K562 (cell line): ENCODE results near the gene LRMDA. TPM values are rescaled to one million over a fixed set of nuclear protein-coding genes. Genes with fewer than 3 reads are reported as not detected.

ENCODE experiments used
- ADNP ChIP-seq: fragments of 200-800 bp; sonication (Bioruptor generic); IDR thresholded peaks from 2 replicates; pipeline ENCODE4 v1.6.1; 2016; ENCODE audit warnings: missing genetic modification characterization, missing compliant biosample characterization
- ARNT ChIP-seq, 2 experiments: fragments of 450-650 bp; IDR thresholded peaks; 2 replicates each; pipeline ENCODE4 v1.6.1; 2016; ENCODE audit warnings: mild to moderate bottlenecking in 1 of 2
- CHD1 ChIP-seq: fragments of 200-600 bp; sonication (generic); IDR thresholded peaks from one replicate; pipeline ENCODE4 v1.6.1; 2012; ENCODE audit warnings: mild to moderate bottlenecking, moderate library complexity, low read length, inconsistent platforms
- DMBX1 ChIP-seq: fragments of 250-450 bp; sonication (Bioruptor Pico); IDR thresholded peaks from 2 replicates; pipeline ENCODE4 v1.8.0; 2022; ENCODE audit warnings: inconsistent platforms, mild to moderate bottlenecking, moderate library complexity, borderline replicate concordance
- ETS1 ChIP-seq: conservative IDR thresholded peaks from 2 replicates; pipeline ENCODE4 v1.6.1; 2011; ENCODE audit warnings: low read depth, mild to moderate bottlenecking, low read length; ENCODE audit not compliant: control insufficient read depth
- EZH2 ChIP-seq: IDR thresholded peaks from 2 replicates; pipeline ENCODE4 v1.6.1; 2012; ENCODE audit warnings: low read depth, mild to moderate bottlenecking, inconsistent platforms, low read length, borderline replicate concordance
- HEY1 ChIP-seq: fragments of 250-450 bp; sonication (Bioruptor Pico); IDR thresholded peaks from 2 replicates; pipeline ENCODE4 v1.5.0; 2020; ENCODE audit warnings: mild to moderate bottlenecking, moderate library complexity, borderline replicate concordance
- LARP7 ChIP-seq: fragments of 450-650 bp; IDR thresholded peaks from 2 replicates; pipeline ENCODE4 v1.6.1; 2016
- NBN ChIP-seq: fragments of 450-650 bp; IDR thresholded peaks from 2 replicates; pipeline ENCODE4 v1.6.1; 2016; ENCODE audit warnings: low read depth, mild to moderate bottlenecking
- PURB ChIP-seq: sonication (generic); formaldehyde crosslinking; IDR thresholded peaks from 2 replicates; pipeline ENCODE4 v1.9.0; 2021; ENCODE audit warnings: low read depth, mild to moderate bottlenecking, missing genetic modification reagents
- RB1 ChIP-seq: fragments of 450-650 bp; IDR thresholded peaks from 2 replicates; pipeline ENCODE4 v1.6.1; 2017; ENCODE audit warnings: low read depth, mild to moderate bottlenecking
- STAT6 ChIP-seq: sonication (generic); formaldehyde crosslinking; IDR thresholded peaks from 2 replicates; pipeline ENCODE4 v1.8.1; 2023; ENCODE audit warnings: mild to moderate bottlenecking, missing genetic modification reagents
- TAF1 ChIP-seq: IDR thresholded peaks from 2 replicates; pipeline ENCODE4 v1.6.1; 2011; ENCODE audit warnings: mild to moderate bottlenecking, low read length, moderate library complexity; ENCODE audit not compliant: insufficient read depth, control insufficient read depth, severe bottlenecking; ENCODE audit errors: extremely low read depth
- TSC22D4 ChIP-seq: fragments of 450-650 bp; IDR thresholded peaks from 2 replicates; pipeline ENCODE4 v1.6.1; 2016; ENCODE audit warnings: missing genetic modification characterization, missing biosample characterization, control low read depth
- ZBTB11 ChIP-seq, 3 experiments: fragments of 200-800 bp in 1 of 3; fragments of 250-450 bp in 1 of 3; fragments of 450-650 bp in 1 of 3; sonication (Bioruptor Pico) in 1 of 3; sonication (Bioruptor generic) in 1 of 3; formaldehyde crosslinking in 1 of 3; IDR thresholded peaks; 2 replicates each; pipeline versions ENCODE4 v1.6.1 to v1.8.0; 2016 to 2022; ENCODE audit warnings: mild to moderate bottlenecking in 2 of 3, missing genetic modification characterization in 2 of 3, missing compliant biosample characterization in 1 of 3, moderate library complexity in 1 of 3
- ZBTB9 ChIP-seq: fragments of 450-650 bp; formaldehyde crosslinking; IDR thresholded peaks from 2 replicates; pipeline ENCODE4 v1.4.0; 2020; ENCODE audit warnings: mild to moderate bottlenecking, moderate library complexity
- ZNF444 ChIP-seq: fragments of 250-450 bp; sonication (Bioruptor Pico); IDR thresholded peaks from 2 replicates; pipeline ENCODE4 v1.4.0; 2020; ENCODE audit warnings: mild to moderate bottlenecking, moderate library complexity
- ZNF764 ChIP-seq: fragments of 250-450 bp; sonication (Bioruptor Pico); IDR thresholded peaks from 2 replicates; pipeline ENCODE4 v1.4.0; 2020; ENCODE audit warnings: low read depth, mild to moderate bottlenecking, moderate library complexity
- polyA plus RNA-seq, 8 experiments: library from polyadenylated mRNA; depleted of rRNA in 4 of 8; stranded (reverse) in 5 of 8; unstranded in 3 of 8; fragments of >200 nt; fragmentation: Nextera tagmentation in 2 of 8; fragmentation: Illumina TruSeq in 1 of 8; extraction: Ambion mirVana in 2 of 8; extraction: Trizol in 1 of 8; gene quantifications; 2 replicates each; pipeline versions ENCODE4 v1.2.1 to v1.2.3, GENCODE V29; 2011 to 2014; ENCODE audit warnings: inconsistent platforms in 1 of 8, missing spikeins in 1 of 8
- total RNA-seq, 7 experiments: library from RNA; depleted of rRNA in 6 of 7; stranded (reverse); fragments of >200 nt in 6 of 7; fragmentation: Illumina TruSeq in 2 of 7; extraction: Trizol in 2 of 7; gene quantifications; 2 replicates each; pipeline versions ENCODE4 v1.2.1 to v1.2.3, GENCODE V29; 2011 to 2021; ENCODE audit warnings: low replicate concordance in 1 of 7

The LRMDA gene
- total and polyA plus RNA-seq, 9 of the 15 experiments (the other 6 are each of a cell fraction or from before 2014, with no cell fraction given), result 0.25 TPM; not detected in 8

GRCh38 chr10:75408911-75409885 is 22.2 kb upstream of the LRMDA start (continued):
- TF ChIP-seq ZBTB11 (CRISPR knock-in tag; IDR thresholded peaks at IDR 0.05) (no peak), TSC22D4 (tag) (no peak), LARP7 (no peak), ARNT (IDR thresholded peaks at IDR 0.05) (no peak), NBN (no peak), ZNF764 (CRISPR knock-in tag) (no peak), TAF1 (peak; percentile 6), HEY1 (CRISPR knock-in tag) (no peak), DMBX1 (no peak), STAT6 (no peak), PURB (CRISPR knock-in tag) (no peak), ZNF444 (no peak), EZH2 (no peak), RB1 (peak; percentile 59; the same call in 1 of the 2 replicates), CHD1 (no peak), ADNP (no peak), ETS1 (no peak), ZBTB9 (no peak)
